HEK293 (cell line): ENCODE data around the gene RIPOR1.
A peak's percentile ranks its signal among the peaks of the same experiment; 100 is the strongest.

Experiments used
- KLF1 ChIP-seq: fragments of 450-650 bp; formaldehyde crosslinking; IDR thresholded peaks from 2 replicates; pipeline ENCODE4 v1.5.1; 2016; ENCODE audit warnings: missing biosample characterization, missing genetic modification characterization
- KLF7 ChIP-seq: fragments of 450-650 bp; formaldehyde crosslinking; IDR thresholded peaks from 2 replicates; pipeline ENCODE4 v1.5.1; 2016; ENCODE audit warnings: missing biosample characterization, missing genetic modification characterization, borderline replicate concordance
- KLF9 ChIP-seq: fragments of 450-650 bp; formaldehyde crosslinking; IDR thresholded peaks from 2 replicates; pipeline ENCODE4 v1.5.1; 2016; ENCODE audit warnings: missing biosample characterization, missing genetic modification characterization, low read depth
- MEIS1 ChIP-seq: sonication (generic); formaldehyde crosslinking; IDR thresholded peaks from 2 replicates; pipeline ENCODE4 v1.8.1; 2022; ENCODE audit warnings: missing genetic modification reagents, mild to moderate bottlenecking, borderline replicate concordance
- PRDM1 ChIP-seq: fragments of 450-650 bp; formaldehyde crosslinking; IDR thresholded peaks from 2 replicates; pipeline ENCODE4; 2016; ENCODE audit warnings: missing biosample characterization, missing genetic modification characterization
- REPIN1 ChIP-seq: fragments of 450-650 bp; formaldehyde crosslinking; IDR thresholded peaks from 2 replicates; pipeline ENCODE4 v1.5.1; 2017; ENCODE audit warnings: missing biosample characterization, missing genetic modification characterization, low read depth
- YY1 ChIP-seq: fragments of 450-650 bp; formaldehyde crosslinking; IDR thresholded peaks from 2 replicates; pipeline ENCODE4 v1.5.1; 2018; ENCODE audit warnings: missing biosample characterization, missing genetic modification characterization
- ZBTB17 ChIP-seq: fragments of 450-650 bp; formaldehyde crosslinking; IDR thresholded peaks from 2 replicates; pipeline ENCODE4 v1.5.1; 2016; ENCODE audit warnings: missing biosample characterization, missing genetic modification characterization
- ZBTB7A ChIP-seq: fragments of 450-650 bp; formaldehyde crosslinking; IDR thresholded peaks from 2 replicates; pipeline ENCODE4 v1.5.1; 2016; ENCODE audit warnings: low read depth, missing biosample characterization, missing genetic modification characterization
- ZFP69B ChIP-seq: fragments of 450-650 bp; formaldehyde crosslinking; IDR thresholded peaks from 2 replicates; pipeline ENCODE4 v1.5.1; 2016; ENCODE audit warnings: missing biosample characterization, missing genetic modification characterization
- ZIC2 ChIP-seq: fragments of 450-650 bp; formaldehyde crosslinking; IDR thresholded peaks from 2 replicates; pipeline ENCODE4 v1.5.1; 2016; ENCODE audit warnings: missing biosample characterization, missing genetic modification characterization
- ZNF138 ChIP-seq: fragments of 450-650 bp; formaldehyde crosslinking; IDR thresholded peaks from 2 replicates; pipeline ENCODE4 v1.5.1; 2016; ENCODE audit warnings: missing biosample characterization, missing genetic modification characterization, borderline replicate concordance
- ZNF155 ChIP-seq: fragments of 450-650 bp; formaldehyde crosslinking; IDR thresholded peaks from 2 replicates; pipeline ENCODE4 v1.5.1; 2016; ENCODE audit warnings: missing biosample characterization, missing genetic modification characterization
- ZNF174 ChIP-seq: fragments of 450-650 bp; formaldehyde crosslinking; IDR thresholded peaks from 2 replicates; pipeline ENCODE4 v1.5.0; 2017; ENCODE audit warnings: missing biosample characterization, mild to moderate bottlenecking, missing genetic modification characterization
- ZNF221 ChIP-seq: fragments of 450-650 bp; formaldehyde crosslinking; IDR thresholded peaks from 2 replicates; pipeline ENCODE4 v1.5.1; 2017; ENCODE audit warnings: missing biosample characterization, missing genetic modification characterization, borderline replicate concordance
- ZNF311 ChIP-seq: fragments of 450-650 bp; formaldehyde crosslinking; IDR thresholded peaks from 2 replicates; pipeline ENCODE4 v1.5.1; 2017; ENCODE audit warnings: missing biosample characterization, missing genetic modification characterization, borderline replicate concordance
- ZNF335 ChIP-seq: fragments of 450-650 bp; formaldehyde crosslinking; conservative IDR thresholded peaks from 2 replicates; pipeline ENCODE4 v1.5.1; 2016; ENCODE audit warnings: missing biosample characterization, missing genetic modification characterization
- ZNF366 ChIP-seq: fragments of 450-650 bp; formaldehyde crosslinking; conservative IDR thresholded peaks from 2 replicates; pipeline ENCODE4 v1.5.1; 2016; ENCODE audit warnings: missing biosample characterization, missing genetic modification characterization
- ZNF521 ChIP-seq: fragments of 450-650 bp; formaldehyde crosslinking; IDR thresholded peaks from 2 replicates; pipeline ENCODE4 v1.5.1; 2017; ENCODE audit warnings: missing biosample characterization, mild to moderate bottlenecking, missing genetic modification characterization
- ZNF560 ChIP-seq: fragments of 450-650 bp; formaldehyde crosslinking; IDR thresholded peaks from 2 replicates; pipeline ENCODE4 v1.5.1; 2017; ENCODE audit warnings: missing biosample characterization, missing genetic modification characterization, borderline replicate concordance
- ZSCAN18 ChIP-seq: fragments of 450-650 bp; formaldehyde crosslinking; IDR thresholded peaks from 2 replicates; pipeline ENCODE4 v1.5.1; 2016; ENCODE audit warnings: missing biosample characterization, missing genetic modification characterization
- TF ChIP-seq, protein P1 (sequence below): fragments of 450-650 bp; formaldehyde crosslinking; IDR thresholded peaks from 2 replicates; pipeline ENCODE4 v1.5.1; 2016; ENCODE audit warnings: missing biosample characterization, missing genetic modification characterization
- TF ChIP-seq, protein P2 (sequence below): fragments of 450-650 bp; formaldehyde crosslinking; IDR thresholded peaks from 2 replicates; pipeline ENCODE4 v1.5.1; 2017; ENCODE audit warnings: missing biosample characterization, missing genetic modification characterization
- TF ChIP-seq, protein P3 (sequence below): fragments of 450-650 bp; formaldehyde crosslinking; IDR thresholded peaks from 2 replicates; pipeline ENCODE4 v1.5.0; 2017; ENCODE audit warnings: missing biosample characterization, missing genetic modification characterization, borderline replicate concordance
- TF ChIP-seq, protein P4 (sequence below): fragments of 450-650 bp; formaldehyde crosslinking; IDR thresholded peaks from 2 replicates; pipeline ENCODE4 v1.5.1; 2016; ENCODE audit warnings: missing biosample characterization, missing genetic modification characterization, low read depth
- TF ChIP-seq, protein P5 (sequence below): fragments of 450-650 bp; formaldehyde crosslinking; IDR thresholded peaks from 2 replicates; pipeline ENCODE4 v1.5.1; 2016; ENCODE audit warnings: missing biosample characterization, missing genetic modification characterization, low read depth

Gene RIPOR1

DNA sequence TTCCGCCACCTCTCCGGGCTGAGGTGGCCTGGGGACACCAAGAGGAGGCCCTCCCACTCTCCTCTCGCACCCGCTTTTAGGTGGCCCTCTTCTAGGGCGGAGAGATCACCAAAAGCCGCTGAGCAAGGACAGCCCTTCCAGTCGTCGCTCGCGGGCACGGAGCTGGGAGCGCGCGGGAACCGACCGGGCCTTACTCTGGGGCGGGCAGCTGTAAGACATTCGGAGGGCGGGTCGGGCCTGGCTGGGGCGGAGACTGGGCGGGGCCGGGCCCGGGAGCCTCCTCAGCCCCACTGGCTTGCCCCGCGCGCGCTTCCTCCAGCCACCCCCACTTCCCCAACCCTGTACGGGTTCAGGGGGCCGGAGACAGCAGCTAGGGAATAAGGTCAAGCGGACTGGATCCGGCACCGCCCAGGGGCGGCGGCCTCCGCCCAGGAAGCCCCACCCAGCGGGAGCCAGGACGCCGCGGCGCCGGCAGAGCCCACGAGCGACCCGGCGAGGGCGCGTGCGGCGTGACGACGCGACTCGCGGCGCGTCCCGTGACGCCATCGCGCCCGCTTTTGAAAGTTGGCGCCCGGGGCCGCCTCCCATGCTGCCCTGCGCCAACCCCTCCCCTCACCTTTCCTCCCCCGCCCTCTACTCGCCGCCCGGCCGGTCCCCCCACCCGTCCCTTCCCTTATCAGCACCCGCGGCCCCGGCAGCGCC lies 33.3 kb downstream of the RIPOR1 start (continued):
- no peak for TF ChIP-seq ZNF221
- no peak for TF ChIP-seq ZNF366 (tag by site-specific recombination)
- no peak for TF ChIP-seq ZFP69B (tag by site-specific recombination)
- no peak for TF ChIP-seq MEIS1 (CRISPR knock-in tag)
- TF ChIP-seq ZNF174 (tag by site-specific recombination) = no peak
- no peak for TF ChIP-seq ZNF560
- TF ChIP-seq, protein P1, sequence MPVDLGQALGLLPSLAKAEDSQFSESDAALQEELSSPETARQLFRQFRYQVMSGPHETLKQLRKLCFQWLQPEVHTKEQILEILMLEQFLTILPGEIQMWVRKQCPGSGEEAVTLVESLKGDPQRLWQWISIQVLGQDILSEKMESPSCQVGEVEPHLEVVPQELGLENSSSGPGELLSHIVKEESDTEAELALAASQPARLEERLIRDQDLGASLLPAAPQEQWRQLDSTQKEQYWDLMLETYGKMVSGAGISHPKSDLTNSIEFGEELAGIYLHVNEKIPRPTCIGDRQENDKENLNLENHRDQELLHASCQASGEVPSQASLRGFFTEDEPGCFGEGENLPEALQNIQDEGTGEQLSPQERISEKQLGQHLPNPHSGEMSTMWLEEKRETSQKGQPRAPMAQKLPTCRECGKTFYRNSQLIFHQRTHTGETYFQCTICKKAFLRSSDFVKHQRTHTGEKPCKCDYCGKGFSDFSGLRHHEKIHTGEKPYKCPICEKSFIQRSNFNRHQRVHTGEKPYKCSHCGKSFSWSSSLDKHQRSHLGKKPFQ (tag by site-specific recombination) = no peak
- TF ChIP-seq ZNF155 = no peak
- TF ChIP-seq REPIN1 (tag by site-specific recombination) = no peak
- TF ChIP-seq ZNF521 (tag by site-specific recombination) = no peak
- no peak for TF ChIP-seq ZNF138
- TF ChIP-seq, protein P2, sequence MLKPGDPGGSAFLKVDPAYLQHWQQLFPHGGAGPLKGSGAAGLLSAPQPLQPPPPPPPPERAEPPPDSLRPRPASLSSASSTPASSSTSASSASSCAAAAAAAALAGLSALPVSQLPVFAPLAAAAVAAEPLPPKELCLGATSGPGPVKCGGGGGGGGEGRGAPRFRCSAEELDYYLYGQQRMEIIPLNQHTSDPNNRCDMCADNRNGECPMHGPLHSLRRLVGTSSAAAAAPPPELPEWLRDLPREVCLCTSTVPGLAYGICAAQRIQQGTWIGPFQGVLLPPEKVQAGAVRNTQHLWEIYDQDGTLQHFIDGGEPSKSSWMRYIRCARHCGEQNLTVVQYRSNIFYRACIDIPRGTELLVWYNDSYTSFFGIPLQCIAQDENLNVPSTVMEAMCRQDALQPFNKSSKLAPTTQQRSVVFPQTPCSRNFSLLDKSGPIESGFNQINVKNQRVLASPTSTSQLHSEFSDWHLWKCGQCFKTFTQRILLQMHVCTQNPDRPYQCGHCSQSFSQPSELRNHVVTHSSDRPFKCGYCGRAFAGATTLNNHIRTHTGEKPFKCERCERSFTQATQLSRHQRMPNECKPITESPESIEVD (tag by site-specific recombination) = no peak
- TF ChIP-seq, protein P3, sequence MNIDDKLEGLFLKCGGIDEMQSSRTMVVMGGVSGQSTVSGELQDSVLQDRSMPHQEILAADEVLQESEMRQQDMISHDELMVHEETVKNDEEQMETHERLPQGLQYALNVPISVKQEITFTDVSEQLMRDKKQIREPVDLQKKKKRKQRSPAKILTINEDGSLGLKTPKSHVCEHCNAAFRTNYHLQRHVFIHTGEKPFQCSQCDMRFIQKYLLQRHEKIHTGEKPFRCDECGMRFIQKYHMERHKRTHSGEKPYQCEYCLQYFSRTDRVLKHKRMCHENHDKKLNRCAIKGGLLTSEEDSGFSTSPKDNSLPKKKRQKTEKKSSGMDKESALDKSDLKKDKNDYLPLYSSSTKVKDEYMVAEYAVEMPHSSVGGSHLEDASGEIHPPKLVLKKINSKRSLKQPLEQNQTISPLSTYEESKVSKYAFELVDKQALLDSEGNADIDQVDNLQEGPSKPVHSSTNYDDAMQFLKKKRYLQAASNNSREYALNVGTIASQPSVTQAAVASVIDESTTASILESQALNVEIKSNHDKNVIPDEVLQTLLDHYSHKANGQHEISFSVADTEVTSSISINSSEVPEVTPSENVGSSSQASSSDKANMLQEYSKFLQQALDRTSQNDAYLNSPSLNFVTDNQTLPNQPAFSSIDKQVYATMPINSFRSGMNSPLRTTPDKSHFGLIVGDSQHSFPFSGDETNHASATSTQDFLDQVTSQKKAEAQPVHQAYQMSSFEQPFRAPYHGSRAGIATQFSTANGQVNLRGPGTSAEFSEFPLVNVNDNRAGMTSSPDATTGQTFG = no peak
- TF ChIP-seq ZBTB7A (tag by site-specific recombination) = no peak
- TF ChIP-seq YY1 = no peak
- no peak for TF ChIP-seq ZNF311 (tag by site-specific recombination)
- peak; percentile 38 for TF ChIP-seq ZBTB17 (tag by site-specific recombination)
- no peak for TF ChIP-seq PRDM1
- TF ChIP-seq, protein P4, sequence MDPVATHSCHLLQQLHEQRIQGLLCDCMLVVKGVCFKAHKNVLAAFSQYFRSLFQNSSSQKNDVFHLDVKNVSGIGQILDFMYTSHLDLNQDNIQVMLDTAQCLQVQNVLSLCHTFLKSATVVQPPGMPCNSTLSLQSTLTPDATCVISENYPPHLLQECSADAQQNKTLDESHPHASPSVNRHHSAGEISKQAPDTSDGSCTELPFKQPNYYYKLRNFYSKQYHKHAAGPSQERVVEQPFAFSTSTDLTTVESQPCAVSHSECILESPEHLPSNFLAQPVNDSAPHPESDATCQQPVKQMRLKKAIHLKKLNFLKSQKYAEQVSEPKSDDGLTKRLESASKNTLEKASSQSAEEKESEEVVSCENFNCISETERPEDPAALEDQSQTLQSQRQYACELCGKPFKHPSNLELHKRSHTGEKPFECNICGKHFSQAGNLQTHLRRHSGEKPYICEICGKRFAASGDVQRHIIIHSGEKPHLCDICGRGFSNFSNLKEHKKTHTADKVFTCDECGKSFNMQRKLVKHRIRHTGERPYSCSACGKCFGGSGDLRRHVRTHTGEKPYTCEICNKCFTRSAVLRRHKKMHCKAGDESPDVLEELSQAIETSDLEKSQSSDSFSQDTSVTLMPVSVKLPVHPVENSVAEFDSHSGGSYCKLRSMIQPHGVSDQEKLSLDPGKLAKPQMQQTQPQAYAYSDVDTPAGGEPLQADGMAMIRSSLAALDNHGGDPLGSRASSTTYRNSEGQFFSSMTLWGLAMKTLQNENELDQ = no peak
- no peak for TF ChIP-seq ZSCAN18 (tag by site-specific recombination)
- peak; percentile 98 for TF ChIP-seq KLF1 (tag by site-specific recombination)
- TF ChIP-seq KLF7 (tag by site-specific recombination) = no peak
- peak; percentile 81 for TF ChIP-seq ZNF335 (tag by site-specific recombination)
- TF ChIP-seq, protein P5, sequence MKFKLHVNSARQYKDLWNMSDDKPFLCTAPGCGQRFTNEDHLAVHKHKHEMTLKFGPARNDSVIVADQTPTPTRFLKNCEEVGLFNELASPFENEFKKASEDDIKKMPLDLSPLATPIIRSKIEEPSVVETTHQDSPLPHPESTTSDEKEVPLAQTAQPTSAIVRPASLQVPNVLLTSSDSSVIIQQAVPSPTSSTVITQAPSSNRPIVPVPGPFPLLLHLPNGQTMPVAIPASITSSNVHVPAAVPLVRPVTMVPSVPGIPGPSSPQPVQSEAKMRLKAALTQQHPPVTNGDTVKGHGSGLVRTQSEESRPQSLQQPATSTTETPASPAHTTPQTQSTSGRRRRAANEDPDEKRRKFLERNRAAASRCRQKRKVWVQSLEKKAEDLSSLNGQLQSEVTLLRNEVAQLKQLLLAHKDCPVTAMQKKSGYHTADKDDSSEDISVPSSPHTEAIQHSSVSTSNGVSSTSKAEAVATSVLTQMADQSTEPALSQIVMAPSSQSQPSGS (tag by site-specific recombination) = no peak
- TF ChIP-seq ZIC2 = no peak
- TF ChIP-seq KLF9 (tag by site-specific recombination) = peak; percentile 86
